ENCODE data around the gene DGKZ.

DNA sequence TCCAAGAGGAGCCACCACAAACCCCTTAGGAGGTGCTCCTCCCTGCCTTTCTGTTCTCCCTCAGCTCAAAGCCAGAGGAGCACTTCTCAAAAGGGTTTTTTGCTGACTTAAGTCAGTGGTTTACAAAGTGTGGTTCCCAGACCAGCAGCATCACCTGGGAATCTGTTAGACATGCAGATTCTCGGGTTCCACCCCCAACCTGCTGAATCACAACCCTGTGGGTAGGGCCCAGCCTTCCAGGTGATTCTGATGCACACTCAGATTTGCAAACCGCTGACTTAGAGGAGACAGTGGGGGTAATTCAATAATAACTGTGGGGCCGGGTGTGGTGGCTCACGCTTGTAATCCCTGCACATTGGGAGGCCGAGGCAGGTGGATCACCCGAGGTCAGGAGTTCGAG lies 47.0 kb upstream of the DGKZ start:
- TF ChIP-seq USF2 (IDR thresholded peaks at IDR 0.05; ENCODE audit: borderline replicate concordance, low read depth, low read length): no peak
- TF ChIP-seq RCOR1 (conservative IDR thresholded peaks at IDR 0.05; ENCODE audit: low read depth, low read length): no peak
- TF ChIP-seq MAX (IDR thresholded peaks at IDR 0.05; ENCODE audit: low read depth, low read length): no peak

All from GM12878 (cell line).